GM18909 (cell line): ENCODE measurements around the gene UBE2U.
"Not testable (repeated sequence)": the region's sequence is repeated elsewhere in the genome, so short reads cannot be mapped to it uniquely, and the experiment has no call there.

Source experiments
- ATAC-seq: cut with Tn5 transposase; IDR thresholded peaks from one replicate; pipeline ENCODE4 v1.9.1; 2021; ENCODE audit warnings: mild to moderate bottlenecking; ENCODE audit not compliant: unreplicated experiment, poor library complexity

The UBE2U gene

GRCh38 chr1:64235910-64236309, 32.5 kb downstream of the UBE2U start:
- ATAC-seq = no peak

GRCh38 chr1:64236541-64236954, 33.1 kb downstream of the UBE2U start:
- ATAC-seq = no peak

- not testable (repeated sequence) for ATAC-seq
These were observed 36.1 kb downstream of the UBE2U start for GRCh38 chr1:64239519-64239918.

GRCh38 chr1:64240206-64240605, 36.8 kb downstream of the UBE2U start:
- no peak for ATAC-seq

- ATAC-seq = no peak
These were observed 37.6 kb downstream of the UBE2U start for GRCh38 chr1:64241069-64241468.

- no peak for ATAC-seq
These were observed 39.7 kb downstream of the UBE2U start for GRCh38 chr1:64242895-64243756.

- ATAC-seq = no peak
These were observed 40.3 kb downstream of the UBE2U start for GRCh38 chr1:64243757-64244080.

- no peak for ATAC-seq
These were observed 42.1 kb downstream of the UBE2U start for GRCh38 chr1:64245495-64245894.

- peak; percentile 47 for ATAC-seq
These were observed 43.0 kb downstream of the UBE2U start for GRCh38 chr1:64246294-64246917.

GRCh38 chr1:64248065-64248464, 44.6 kb downstream of the UBE2U start:
- ATAC-seq = no peak

- not testable (repeated sequence) for ATAC-seq
These were observed 47.0 kb downstream of the UBE2U start for GRCh38 chr1:64250472-64250871.

- no peak for ATAC-seq
These were observed 48.5 kb downstream of the UBE2U start for GRCh38 chr1:64251971-64252370.

GRCh38 chr1:64257233-64257632, 53.8 kb downstream of the UBE2U start:
- not testable (repeated sequence) for ATAC-seq

GRCh38 chr1:64258444-64258843, 55.0 kb downstream of the UBE2U start:
- ATAC-seq = not testable (repeated sequence)

- ATAC-seq = no peak
These were observed 59.9 kb downstream of the UBE2U start for GRCh38 chr1:64263335-64263734.

- no peak for ATAC-seq
These were observed 60.4 kb downstream of the UBE2U start for GRCh38 chr1:64263856-64264255.

- ATAC-seq = no peak
These were observed 61.7 kb downstream of the UBE2U start for GRCh38 chr1:64265141-64265540.

GRCh38 chr1:64266991-64267390, 63.6 kb downstream of the UBE2U start:
- no peak for ATAC-seq

- ATAC-seq = no peak
These were observed 65.5 kb downstream of the UBE2U start for GRCh38 chr1:64268653-64269557.

- ATAC-seq = no peak
These were observed 66.1 kb downstream of the UBE2U start for GRCh38 chr1:64269558-64269884.

GRCh38 chr1:64280001-64280400, 76.6 kb downstream of the UBE2U start:
- ATAC-seq = no peak
